Natural killer cell (primary cell): ENCODE results near the gene C4A. TPM values are rescaled to one million over a fixed set of nuclear protein-coding genes. Genes with fewer than 3 reads are reported as not detected.
A peak's percentile ranks its signal among the peaks of the same experiment; 100 is the strongest.

Source experiments
- ATAC-seq, 3 donors: fragments of 150-1000 bp in 2 of 3; fragments of 200-7000 bp in 1 of 3; cut with Tn5 transposase; 1 replicate in 1 of 3; 2 replicates in 2 of 3; pipeline ENCODE4 v1.10.0; 2021; ENCODE audit warnings: mild to moderate bottlenecking in 2 of 3, moderate library complexity in 2 of 3
- DNase-seq, 2 donors: peaks; one replicate each; pipeline versions ENCODE4 v3.0.0 to v3.0.0-alpha.2; 2013 to 2021; ENCODE audit warnings: mixed read lengths in 1 of 2
- H3K27ac ChIP-seq: one replicate; pipeline ENCODE4 v1.5.1; 2013; ENCODE audit warnings: mild to moderate bottlenecking, low read length
- H3K27me3 ChIP-seq: one replicate; pipeline ENCODE4 v1.6.1; 2013; ENCODE audit warnings: low read length; ENCODE audit not compliant: control insufficient read depth, insufficient read depth
- H3K36me3 ChIP-seq: one replicate; pipeline ENCODE4 v1.6.1; 2013; ENCODE audit warnings: low read length; ENCODE audit not compliant: control insufficient read depth, insufficient read depth
- H3K4me1 ChIP-seq: one replicate; pipeline ENCODE4 v1.6.1; 2013; ENCODE audit warnings: low read length; ENCODE audit not compliant: control insufficient read depth, insufficient read depth
- H3K4me3 ChIP-seq: one replicate; pipeline ENCODE4 v1.5.1; 2013; ENCODE audit warnings: low read length
- H3K9me3 ChIP-seq: one replicate; pipeline ENCODE4 v1.6.1; 2013; ENCODE audit warnings: low read length; ENCODE audit not compliant: control insufficient read depth, insufficient read depth
- H3K27ac Mint-ChIP-seq, 2 donors: one replicate each; pipeline ENCODE4 v1.8.0; 2022; ENCODE audit warnings: mild to moderate bottlenecking in 2 of 2, mixed read lengths in 2 of 2, moderate library complexity in 1 of 2
- H3K27me3 Mint-ChIP-seq, 2 donors: one replicate each; pipeline ENCODE4 v1.8.0; 2022; ENCODE audit warnings: low read depth in 2 of 2, mixed read lengths in 2 of 2
- H3K36me3 Mint-ChIP-seq: one replicate; pipeline ENCODE4 v1.8.0; 2022; ENCODE audit warnings: mixed read lengths
- H3K4me1 Mint-ChIP-seq, 2 donors: one replicate each; pipeline ENCODE4 v1.8.0; 2022; ENCODE audit warnings: mixed read lengths in 2 of 2
- H3K4me3 Mint-ChIP-seq: one replicate; pipeline ENCODE4 v1.8.0; 2022; ENCODE audit warnings: mild to moderate bottlenecking, moderate library complexity, mixed read lengths
- H3K9me3 Mint-ChIP-seq, 2 donors: one replicate each; pipeline ENCODE4 v1.8.0; 2022; ENCODE audit warnings: mixed read lengths in 2 of 2
- WGBS: methylation state at CpG from one replicate; pipeline ENCODE4 v1.1.7; 2013; ENCODE audit warnings: missing lambda C conversion rate; ENCODE audit not compliant: insufficient coverage; 5-methylcytosine and 5-hydroxymethylcytosine counted together
- intact Hi-C: fragments of 100-400 bp; cut with micrococcal nuclease; formaldehyde crosslinking; loops from one replicate; pipeline ENCODE4 v1.14.2; 2022
- total RNA-seq, 4 donors: library from RNA; stranded (reverse); fragments of 120-200 nt in 1 of 4; gene quantifications; one replicate each; pipeline versions ENCODE4 v1.2.3 to v1.2.4, GENCODE V29; 2013 to 2022
- TF ChIP-seq, protein P1 (sequence below): fragments of 200-600 bp; IDR thresholded peaks from one replicate; pipeline ENCODE4 v1.8.0; 2022; ENCODE audit warnings: antibody characterized with exemption

C4A gene
- total RNA-seq, 3 donors from 2014 or later (not counting 1 experiment from before 2014, with no cell fraction given) = 5.0 to 8.2 (median 5.4) TPM

DNA sequence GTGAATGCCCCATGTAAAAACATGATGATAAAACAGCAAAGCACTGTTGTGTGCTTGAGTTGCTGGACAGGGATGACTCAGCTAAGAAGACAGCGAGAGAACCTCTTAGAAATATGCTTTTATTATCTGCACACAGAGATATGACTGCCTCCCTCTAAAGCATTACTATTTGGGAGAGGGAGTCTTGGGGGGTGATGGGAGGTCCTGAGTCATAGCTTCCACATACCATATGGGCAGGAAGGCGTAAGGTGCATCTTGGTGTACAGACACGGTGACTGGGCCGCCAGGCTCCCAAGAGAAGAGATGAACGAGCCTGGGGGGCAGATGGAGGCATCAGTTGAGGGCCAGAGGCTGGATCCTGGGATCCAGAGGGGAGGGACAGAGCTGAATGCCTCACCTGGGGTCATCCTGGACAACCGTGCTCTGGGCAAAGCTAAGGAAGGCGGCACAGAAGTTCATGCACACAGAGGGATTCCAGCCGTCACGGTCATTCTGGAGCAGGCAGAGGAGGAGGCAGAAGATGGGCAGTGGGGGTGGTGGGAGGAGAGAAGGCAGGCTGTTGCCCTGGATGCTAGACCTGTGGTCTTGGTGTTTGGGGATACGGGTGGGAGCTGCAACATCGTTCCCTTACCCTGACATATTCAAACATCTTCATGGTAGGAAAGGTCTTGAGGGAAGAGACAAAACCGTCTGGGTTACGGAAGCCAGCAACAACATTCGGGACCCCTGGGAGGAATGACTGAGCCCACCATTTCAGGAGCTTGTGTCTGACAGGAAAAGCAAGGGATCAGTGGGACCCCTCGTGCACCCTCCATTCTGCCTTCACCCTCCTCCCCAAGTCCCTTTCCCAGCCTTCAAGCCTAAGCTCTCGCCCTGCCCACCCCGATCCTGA lies 11.9 kb upstream of the C4A start:
- Histone ChIP-seq H3K36me3 (peaks cover 56% of the 10 kb centered on the region), H3K9me3 (no peaks in the 10 kb centered on the region), H3K27me3 (no peaks in the 10 kb centered on the region), H3K27ac (peak overlapping the region; percentile 98), H3K4me3 (no peak overlapping the region), H3K4me1 (peaks cover 23% of the 10 kb centered on the region)
- intact Hi-C loops = loop anchor here (10.0 kb wide), 1 partner anchor 225 kb away; the partner anchor contains the start of genes GPSM3 and PBX2
- ATAC-seq (no peak), DNase-seq (peak in 1 of 2 donors; percentile 20)
- Mint-ChIP-seq H3K27ac (peak overlapping the region; percentile 93 to 97), H3K4me3 (peak overlapping the region; percentile 73), H3K27me3 (no peaks in the 10 kb centered on the region), H3K9me3 (no peaks in the 10 kb centered on the region), H3K4me1 (peaks cover 20 to 42% of the 10 kb centered on the region in 2 donors), H3K36me3 (peaks cover 5% of the 10 kb centered on the region)
- WGBS = 89% methylated on average over 15 of the region's 17 CpGs
- TF ChIP-seq, protein P1, sequence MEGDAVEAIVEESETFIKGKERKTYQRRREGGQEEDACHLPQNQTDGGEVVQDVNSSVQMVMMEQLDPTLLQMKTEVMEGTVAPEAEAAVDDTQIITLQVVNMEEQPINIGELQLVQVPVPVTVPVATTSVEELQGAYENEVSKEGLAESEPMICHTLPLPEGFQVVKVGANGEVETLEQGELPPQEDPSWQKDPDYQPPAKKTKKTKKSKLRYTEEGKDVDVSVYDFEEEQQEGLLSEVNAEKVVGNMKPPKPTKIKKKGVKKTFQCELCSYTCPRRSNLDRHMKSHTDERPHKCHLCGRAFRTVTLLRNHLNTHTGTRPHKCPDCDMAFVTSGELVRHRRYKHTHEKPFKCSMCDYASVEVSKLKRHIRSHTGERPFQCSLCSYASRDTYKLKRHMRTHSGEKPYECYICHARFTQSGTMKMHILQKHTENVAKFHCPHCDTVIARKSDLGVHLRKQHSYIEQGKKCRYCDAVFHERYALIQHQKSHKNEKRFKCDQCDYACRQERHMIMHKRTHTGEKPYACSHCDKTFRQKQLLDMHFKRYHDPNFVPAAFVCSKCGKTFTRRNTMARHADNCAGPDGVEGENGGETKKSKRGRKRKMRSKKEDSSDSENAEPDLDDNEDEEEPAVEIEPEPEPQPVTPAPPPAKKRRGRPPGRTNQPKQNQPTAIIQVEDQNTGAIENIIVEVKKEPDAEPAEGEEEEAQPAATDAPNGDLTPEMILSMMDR = no peak

DNA sequence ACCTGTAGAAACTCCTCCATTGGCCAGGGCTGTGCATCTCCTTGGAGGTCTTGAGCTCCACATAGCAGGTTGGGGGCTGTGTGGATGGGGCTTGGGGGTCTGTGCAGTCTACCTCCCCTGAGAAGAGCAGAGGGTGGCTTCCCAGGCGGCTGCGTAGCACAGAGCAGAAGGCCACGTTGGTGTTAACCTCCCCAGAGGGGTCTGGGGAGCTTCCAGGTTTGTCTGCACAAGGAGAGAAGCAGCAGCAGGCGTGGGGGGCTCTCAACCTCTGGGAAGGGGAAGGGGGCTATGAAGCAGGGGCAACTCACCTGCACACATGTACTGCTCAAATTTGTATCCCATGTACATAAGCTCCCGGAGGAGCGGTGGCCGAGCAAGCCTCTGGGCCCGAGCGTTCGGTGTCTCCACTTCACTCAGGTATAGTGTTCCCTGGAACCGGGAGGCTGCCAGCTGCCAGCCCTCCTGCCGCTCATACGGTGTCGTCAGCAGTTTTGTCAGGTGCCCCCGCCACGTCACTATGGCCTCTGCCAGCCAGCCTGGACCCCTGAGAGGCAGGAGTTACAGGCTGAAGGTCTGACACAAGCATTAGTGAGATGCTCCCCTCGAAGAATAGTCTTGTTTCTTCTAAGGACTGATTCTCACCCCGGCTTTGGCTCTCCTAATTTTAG lies 11.1 kb upstream of the C4A start:
- DNase-seq = peak in 1 of 2 donors; percentile 32

DNA sequence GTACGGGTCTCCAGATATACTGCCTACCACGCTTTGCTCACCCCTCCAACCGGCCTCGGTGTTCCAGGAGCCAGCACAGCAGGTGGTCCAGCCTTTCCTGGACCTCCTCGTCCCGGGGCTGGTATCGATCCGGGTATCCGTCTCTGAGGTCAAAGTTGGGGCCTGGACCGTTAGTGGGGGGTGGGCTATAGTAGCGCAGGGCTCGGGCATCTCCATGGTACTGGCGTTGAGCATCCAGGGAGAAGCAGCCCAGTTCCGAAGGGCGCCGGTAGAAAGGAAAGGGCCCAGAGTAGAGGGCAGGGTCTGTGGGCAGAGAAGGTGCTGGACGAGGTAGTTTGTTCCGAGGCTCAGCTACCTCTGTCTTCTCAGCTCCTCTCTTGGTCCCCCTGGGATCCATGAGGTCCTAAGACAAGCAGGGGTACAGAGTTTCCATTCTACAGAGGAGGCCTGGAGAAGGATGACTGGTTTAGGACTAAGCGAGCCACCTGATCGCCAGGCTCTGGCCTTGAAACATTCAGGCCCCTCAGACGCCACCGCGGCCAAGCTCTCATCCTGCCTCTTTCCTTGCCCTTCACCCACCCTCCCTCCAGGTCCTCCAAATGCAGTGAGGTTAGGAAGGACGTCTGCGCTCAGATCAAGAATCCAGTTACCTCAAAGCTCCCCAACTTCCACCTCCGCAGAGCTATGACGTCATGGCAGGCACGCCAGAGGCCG lies 10.4 kb upstream of the C4A start:
- DNase-seq = no peak
- no peaks in the 10 kb centered on the region for H3K36me3 Mint-ChIP-seq
- intact Hi-C loops = loop anchor here (10.0 kb wide), 1 partner anchor 223 kb away; the partner anchor contains the start of genes GPSM3 and PBX2

More for the DNA sequence above, 11.1 kb upstream of the C4A start:
- Histone ChIP-seq H3K4me1 (peaks cover 23% of the 10 kb centered on the region), H3K4me3 (no peak overlapping the region), H3K27ac (peak overlapping the region; percentile 98), H3K27me3 (no peaks in the 10 kb centered on the region), H3K9me3 (no peaks in the 10 kb centered on the region), H3K36me3 (peaks cover 48% of the 10 kb centered on the region)
- WGBS = 88% methylated on average over 18 of the region's 18 CpGs
- Mint-ChIP-seq H3K27ac (peak overlapping the region; percentile 93 to 97), H3K27me3 (no peaks in the 10 kb centered on the region), H3K36me3 (no peaks in the 10 kb centered on the region), H3K4me3 (peak overlapping the region; percentile 93), H3K4me1 (peaks cover 20 to 42% of the 10 kb centered on the region in 2 donors), H3K9me3 (no peaks in the 10 kb centered on the region)
- TF ChIP-seq, protein P1 = no peak
- intact Hi-C loops = loop anchor here (10.0 kb wide), 1 partner anchor 224 kb away; the partner anchor contains the start of genes GPSM3 and PBX2
- ATAC-seq = no peak

More for the DNA sequence above, 10.4 kb upstream of the C4A start:
- H3K27ac ChIP-seq = peak overlapping the region; percentile 98
- Mint-ChIP-seq H3K4me3 (peak overlapping the region; percentile 93), H3K4me1 (peaks cover 20 to 42% of the 10 kb centered on the region in 2 donors), H3K27me3 (no peaks in the 10 kb centered on the region), H3K9me3 (no peaks in the 10 kb centered on the region), H3K27ac (peak overlapping the region; percentile 93 to 97)
- H3K9me3 ChIP-seq = no peaks in the 10 kb centered on the region
- H3K27me3 ChIP-seq = no peaks in the 10 kb centered on the region
- peak overlapping the region; percentile 83 for H3K4me3 ChIP-seq
- 34% methylated on average over 29 of the region's 29 CpGs for WGBS
- peaks cover 23% of the 10 kb centered on the region for H3K4me1 ChIP-seq
- TF ChIP-seq, protein P1 = no peak
- peaks cover 41% of the 10 kb centered on the region for H3K36me3 ChIP-seq
- no peak for ATAC-seq
